CD4-positive, alpha-beta T cell treated with Interleukin-6 at 100 ng/mL for 8 hours (primary cell): ENCODE measurements around the gene SNAI3.
"Not testable (repeated sequence)": the region's sequence is repeated elsewhere in the genome, so short reads cannot be mapped to it uniquely, and the experiment has no call there.

Experiments
- DNase-seq: peaks from one replicate; pipeline ENCODE4 v3.0.0-alpha.2; 2020; ENCODE audit warnings: mixed read lengths, low spot score

The SNAI3 gene

DNA sequence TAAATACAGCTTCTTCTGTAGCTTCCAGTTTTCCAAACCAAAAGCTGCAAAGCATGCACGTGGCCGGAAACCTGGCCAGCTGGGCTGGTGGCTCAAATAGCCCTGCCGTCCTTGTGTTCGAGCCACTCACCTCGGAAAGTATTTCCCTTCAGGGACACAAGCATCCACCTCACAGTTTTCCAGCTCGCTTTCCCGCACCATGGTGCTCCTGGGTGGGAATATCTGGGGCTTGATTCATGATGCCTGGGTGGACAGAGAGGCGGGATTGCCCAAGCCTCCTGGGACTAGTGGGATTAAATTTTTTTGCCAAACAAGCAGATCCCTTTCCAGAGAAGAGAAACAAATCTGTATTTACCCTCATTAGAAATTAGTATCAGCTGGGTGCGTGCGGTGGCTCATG is 16.3 kb downstream of the SNAI3 start:
- DNase-seq: no peak

DNA sequence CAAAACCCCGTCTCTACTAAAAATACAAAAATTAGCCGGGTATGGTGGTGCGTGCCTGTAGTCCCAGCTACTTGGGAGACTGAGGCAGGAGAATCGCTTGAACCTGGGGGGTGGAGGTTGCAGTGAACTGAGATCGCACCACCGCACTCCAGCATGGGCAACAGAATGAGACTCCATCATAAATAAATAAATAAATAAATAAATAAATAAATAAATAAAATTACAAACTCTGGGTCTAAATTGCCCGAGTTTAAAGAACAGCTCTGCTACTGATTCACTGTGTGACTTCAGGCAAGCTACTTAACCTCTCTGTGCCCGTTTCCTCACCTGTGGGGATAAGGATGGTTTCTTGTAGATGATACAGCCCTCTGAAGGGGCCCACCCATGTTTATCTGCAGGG is 16.8 kb downstream of the SNAI3 start:
- DNase-seq: not testable (repeated sequence)

DNA sequence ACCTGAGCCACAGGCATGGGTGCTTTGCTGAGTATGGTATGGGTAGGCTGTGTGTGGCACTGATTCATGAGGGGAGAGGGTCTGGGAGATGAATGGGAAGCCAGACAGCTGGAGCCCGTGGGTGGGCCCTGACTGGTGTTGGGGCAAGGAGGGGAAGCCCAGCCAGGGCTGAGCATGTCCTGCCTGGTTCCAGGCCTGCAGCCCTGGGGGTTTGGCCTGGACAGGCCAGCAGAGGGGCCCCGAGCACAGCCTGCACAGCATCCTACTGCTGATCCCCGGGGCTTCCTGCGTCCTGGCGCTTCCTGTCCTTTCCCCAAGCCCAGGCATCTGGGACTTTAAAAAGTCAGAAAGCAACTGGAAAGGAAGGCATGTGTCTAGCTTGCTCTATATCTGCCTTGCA is 18.8 kb downstream of the SNAI3 start:
- DNase-seq: no peak

DNA sequence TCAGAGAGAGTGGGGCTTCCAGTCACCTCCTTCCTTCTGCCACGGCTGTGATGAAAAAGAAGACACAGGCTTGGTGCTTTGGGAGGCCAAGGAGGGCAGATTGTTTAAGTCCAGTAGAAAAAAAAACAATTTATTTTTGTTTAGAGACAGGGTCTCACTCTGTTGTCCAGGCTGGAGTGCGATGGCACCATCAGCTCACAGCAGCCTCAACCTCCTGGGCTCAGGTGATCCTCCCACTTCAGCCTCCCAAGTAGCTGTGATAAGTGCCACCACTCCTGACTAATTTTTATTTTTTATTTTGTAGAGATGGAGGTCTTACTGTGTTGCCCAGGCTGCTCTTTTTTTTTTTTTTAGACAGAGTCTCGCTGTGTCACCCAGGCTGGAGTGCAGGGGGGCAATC is 20.7 kb downstream of the SNAI3 start:
- DNase-seq: no peak

DNA sequence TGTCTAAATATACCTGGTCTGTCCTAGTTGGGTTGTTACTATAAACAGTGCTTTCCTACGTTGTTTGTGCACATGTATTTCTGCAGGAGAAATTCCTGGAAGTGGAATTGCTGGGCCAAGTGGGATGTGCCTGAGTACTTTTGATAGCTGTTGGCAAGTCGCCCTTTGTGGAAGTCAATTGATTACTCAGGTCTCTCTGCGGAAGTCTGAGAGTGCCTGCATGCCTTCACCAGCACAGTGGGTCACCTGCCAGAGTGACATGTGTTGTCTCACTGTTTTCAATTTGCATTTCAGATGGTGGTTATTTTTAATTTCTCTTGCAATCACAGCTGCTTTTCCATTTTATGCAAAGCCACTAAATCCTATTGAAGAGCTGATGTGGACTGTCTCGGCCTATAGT is 21.2 kb downstream of the SNAI3 start:
- DNase-seq: no peak

DNA sequence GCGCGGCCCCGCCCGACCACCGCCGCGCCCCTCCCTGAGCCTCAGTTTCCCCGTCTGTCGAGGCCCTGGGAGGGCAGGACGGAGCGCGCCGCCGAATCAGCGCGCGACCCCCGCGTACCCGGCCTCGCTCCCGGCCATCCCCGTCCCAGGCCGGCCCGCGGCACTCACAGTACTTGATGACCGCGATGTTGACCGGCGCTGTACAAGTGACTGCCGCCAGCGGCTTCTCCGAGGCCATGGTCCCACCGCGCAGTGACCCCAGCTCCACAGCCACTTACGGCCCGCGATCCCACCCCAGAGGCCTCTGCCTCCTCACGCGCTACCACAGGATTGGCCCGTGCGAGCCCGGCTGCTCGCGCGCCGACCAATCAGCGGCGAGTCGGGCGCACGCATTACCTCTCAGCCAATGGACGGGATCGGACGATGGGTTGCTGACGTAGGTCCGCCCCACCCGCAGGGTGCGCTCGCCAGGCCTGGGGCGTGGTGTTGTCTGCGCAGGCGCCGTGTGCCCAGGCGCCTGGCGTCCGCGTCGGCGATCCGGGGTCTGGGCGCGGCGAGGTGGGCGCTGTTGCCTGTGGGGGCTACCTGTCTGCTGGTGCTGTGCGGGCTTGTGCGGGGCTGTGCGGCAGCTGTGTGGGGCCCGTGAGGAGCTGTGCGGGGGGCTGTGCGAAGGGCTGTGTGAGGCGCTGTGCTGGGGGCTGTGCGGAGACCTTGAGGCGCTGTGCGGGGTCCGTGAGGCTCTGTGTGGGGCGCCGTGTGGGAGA is 23.3 kb downstream of the SNAI3 start, which contains the start of gene MVD:
Gene MVD (minus strand): TSS at position 249 of the 764 bp plus-strand sequence. CDS start 11 bp downstream, at position 238.
- DNase-seq: peak; percentile 96

DNA sequence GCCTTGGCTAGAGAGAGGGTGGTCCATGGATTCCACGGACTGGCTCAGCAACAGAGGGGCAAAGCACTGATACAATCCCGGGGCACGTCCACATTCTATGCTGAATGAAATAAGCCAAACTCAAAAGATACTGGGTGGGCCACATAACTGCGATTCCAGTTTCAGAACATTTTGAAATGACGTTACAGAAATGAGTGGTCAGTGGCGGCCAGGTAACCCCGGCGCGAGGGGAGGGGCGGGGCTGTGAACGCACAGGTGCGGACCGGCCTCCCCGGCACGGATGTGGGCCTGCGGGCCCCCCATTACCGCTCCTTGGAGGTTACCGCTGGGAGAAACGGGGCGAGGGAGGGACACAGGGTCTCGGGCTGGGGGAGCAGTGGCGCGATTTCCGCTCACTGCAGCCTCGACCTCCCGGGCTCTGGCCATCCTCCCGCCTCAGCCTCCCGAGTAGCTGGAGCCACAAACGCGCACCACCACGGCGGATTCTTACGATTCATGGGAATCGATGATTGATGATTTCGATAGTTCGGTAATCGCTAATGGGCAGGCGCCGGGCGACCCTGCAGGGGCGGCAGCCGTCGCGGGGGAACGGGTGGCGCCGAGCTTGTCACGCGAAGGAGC is 24.0 kb downstream of the SNAI3 start:
- no peak for DNase-seq

DNA sequence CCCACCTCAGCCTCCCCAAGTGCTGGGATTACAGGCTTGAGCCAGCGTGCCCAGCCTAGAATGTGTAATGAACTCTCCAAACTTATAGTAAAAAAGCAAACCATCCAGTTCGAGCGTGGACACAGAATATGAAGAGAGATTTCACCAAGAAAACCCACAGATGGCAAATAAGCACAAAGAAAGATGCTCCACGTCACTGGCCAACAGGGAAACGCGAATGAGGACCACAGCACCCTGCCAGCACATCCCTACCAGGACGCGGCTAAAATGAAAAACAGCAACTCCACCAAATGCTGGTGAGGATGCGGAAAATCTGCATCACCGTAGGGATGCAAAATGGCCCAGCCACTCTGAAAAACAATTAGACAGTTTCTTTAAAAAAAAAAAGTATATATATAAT is 24.8 kb downstream of the SNAI3 start:
- DNase-seq: no peak

DNA sequence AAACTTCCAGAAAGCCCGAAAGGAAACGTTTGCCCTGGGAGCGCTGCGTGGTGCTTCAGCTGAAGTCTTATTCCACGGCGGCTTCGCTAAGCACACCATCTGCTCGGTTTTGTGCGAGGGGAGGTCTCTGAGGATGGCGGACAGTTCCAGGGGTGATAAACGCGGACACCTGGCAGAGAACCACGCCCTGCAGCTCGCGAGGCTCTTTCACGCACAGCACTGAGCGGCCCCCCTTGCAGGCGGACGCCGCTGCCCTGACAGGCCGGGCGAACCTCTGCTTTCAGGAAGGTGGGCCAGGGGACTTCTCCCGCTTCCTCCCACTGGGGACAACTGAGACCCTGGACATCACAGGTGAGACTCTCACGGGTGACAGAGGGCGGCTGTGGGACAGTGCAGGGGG is 27.1 kb downstream of the SNAI3 start:
- DNase-seq: no peak

DNA sequence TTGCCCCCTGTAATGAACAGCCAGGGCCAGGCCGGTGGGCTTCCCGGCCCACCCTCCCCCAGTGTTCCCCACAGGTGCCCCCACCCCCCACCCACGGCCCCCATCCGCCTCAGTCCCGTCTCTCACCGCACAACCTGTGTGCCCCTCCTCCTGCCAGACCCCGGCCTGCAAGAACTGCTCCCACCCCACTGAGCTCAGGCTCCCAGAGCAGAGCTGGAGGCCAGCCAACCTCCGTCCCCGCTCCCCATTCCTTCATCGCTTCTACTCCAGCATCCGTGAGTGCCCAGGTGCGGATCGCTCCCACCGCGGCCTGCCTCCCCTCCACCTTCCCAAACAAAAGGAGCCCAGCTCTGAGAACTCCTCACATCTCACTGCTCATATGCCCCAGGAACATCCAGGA is 27.6 kb downstream of the SNAI3 start:
- no peak for DNase-seq

DNA sequence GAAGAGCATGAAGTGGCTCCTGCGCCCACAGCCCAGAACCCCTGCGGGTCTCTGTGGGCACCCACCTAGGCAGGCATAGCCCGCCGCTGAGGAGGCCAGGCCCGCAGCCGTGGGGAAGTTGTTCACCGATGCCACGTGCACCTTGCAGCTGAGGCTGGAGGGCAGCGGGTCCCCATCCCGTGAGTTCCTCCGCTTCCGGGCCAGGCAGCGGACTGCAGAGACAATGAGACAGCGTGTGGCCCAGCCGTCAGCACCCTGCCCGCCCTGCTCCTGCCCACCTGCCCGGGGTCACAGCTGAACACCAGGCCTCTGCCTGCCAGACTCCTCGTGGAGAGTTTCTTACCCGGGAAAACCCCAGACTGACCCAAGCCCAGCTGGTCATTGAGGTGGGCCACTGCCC is 28.9 kb downstream of the SNAI3 start:
- no peak for DNase-seq

DNA sequence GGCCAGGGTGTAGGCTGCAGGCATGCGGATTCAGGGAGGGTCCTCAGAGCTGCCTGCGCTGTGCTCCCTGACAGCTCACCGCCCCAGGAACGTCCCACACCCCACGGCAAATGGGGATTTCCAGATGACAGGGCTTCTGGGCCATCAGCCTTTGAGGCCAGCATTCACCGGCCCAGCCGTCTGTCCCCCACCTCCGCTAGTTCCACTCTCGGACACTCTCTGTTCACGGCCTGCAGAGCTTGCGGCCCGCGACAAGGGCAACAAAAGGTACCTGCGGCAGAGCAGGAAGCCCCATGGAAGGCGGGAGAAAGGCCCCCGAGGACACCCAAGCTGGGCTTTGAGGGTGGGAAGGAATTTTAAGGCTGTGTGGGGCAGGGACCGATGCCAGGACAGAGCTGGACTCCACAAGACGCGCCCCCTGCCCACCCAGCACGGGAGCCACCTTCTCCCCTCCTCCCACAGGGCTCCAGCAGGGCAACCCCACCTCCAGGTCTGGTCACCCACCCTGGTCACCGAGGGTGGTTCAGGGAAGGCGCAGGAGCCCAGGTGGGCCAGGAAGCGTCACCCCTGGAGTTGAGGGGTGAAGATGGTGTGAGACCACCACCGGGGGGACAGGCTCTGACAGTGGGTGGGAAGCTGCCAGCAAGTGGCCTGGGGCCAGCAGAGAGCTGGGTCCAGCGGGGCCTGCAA is 29.9 kb downstream of the SNAI3 start:
- DNase-seq: no peak

DNA sequence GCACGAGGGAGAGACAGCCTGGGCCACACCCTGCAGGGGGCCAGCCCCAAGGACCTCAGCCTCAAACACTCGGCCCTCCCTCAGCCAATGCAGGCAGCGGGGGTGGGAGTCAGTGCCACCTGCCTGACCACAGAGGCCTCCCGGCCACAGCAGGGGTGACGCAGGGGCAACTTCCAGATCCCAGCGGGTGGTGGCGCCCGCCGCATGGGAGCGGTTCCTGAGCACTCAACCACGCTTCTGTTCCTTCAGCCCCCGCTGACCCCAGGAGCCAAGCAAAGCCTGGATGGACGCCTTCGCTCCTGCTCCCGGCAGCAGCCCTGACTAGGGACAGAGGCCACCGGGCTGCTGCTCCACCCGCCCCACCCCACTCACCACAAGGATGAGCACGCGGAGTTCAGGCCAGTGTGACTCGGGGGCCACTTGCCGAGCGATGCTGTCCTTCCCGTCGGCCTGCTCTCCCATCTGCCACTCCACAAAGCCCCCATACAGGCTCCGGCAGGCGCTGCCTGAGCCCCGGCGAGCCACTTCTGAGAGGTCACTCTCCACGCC is 30.5 kb downstream of the SNAI3 start:
- no peak for DNase-seq

DNA sequence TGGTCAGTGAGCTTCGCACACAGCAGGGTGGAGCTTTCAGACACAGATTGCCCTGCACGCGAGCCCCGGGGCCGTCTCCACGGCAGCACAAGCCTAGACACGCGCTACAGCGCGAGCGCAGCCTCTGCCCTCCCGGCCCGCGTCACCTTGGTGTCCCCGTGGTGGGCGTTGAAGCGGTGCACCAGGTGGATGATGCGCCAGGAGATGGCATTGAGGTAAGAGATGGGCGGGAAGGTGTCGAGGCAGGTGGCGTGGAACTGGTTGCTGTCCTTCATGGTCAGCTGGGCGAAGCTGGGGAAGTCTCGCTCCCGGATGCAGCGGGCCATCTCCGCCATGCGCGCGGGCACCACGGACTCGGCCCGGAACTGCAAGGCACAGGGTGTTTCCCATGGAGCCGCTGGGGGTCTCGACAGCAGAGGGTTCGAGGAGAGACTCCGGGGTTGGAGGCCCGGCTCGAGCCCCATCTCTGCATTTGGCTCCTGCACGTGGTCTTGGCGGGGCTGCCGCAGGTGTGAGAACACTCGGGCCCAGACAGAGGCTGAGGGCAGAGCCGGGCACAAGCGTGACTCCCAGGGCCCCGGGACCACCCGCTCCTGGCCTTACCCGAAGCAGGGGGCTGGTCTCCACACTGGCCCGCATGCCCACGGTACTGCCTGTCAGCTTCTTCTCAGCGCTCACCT is 31.1 kb downstream of the SNAI3 start:
- no peak for DNase-seq

DNA sequence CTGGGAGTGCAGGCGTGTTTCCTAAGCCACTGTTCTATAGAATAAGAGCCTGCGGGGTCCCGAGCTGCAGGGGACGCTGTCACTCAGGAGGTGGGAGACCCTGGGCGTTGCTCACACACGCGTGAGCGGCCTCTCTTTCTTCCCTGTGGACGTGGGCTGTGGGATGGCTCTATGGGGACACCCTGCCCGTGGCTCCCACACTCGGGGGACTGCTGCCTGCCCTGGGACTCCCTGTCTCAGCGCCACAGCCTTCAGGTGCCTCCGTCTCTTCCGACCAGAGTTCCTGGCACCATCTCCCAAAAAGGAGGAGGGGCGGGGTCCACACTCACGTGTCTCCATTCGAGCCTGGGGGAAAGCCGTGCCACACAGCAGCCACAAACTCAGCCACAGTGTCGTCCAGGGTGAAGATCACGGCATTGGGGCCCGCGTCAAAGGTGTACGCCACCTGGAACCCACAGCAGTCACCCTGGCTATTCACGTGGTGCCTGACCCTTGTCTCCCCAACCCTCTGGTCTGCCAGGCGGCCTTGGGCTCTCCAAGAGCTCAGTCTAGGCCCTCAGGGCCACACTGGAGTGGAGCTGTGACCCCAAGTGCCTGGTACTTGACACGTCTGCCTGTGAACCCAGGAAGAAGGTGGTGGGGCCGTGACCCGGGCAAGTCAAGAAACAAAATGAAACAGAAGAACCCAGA is 31.8 kb downstream of the SNAI3 start:
- no peak for DNase-seq

DNA sequence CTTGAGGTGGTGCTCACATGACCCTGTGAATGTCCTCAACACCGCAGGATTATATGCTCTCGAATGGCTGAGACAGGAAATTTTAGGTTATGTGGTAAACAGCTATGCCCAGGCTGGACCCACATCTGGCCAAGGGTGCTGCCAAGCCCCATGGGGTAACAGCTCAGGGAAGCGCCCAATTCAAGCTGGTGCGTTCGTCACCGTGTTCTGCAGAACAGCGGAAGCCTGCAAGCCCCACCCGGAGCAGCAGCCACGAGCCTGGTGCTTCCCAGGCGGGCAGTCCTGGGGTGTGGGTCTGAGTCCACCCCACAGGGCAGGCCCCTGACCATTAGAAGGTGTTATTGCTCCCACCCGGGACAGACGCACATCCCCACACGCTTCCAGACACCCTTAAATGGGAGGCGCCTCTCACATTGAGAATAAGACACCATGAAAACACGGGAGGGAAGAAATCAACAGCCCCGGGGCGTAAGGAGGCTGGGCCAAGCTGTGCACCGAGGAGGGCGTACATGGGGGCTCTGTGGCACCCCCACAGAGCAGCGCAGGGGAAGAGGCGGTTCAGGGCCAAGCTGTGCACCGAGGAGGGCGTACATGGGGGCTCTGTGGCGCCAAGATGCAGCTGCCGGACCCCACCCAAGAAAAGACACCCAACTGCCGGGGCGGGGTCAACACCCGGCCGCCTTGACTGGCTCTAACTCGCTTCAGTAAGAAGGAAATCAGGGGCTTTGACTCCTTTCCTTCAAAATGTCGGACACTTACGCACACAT is 32.5 kb downstream of the SNAI3 start:
- DNase-seq: no peak

DNA sequence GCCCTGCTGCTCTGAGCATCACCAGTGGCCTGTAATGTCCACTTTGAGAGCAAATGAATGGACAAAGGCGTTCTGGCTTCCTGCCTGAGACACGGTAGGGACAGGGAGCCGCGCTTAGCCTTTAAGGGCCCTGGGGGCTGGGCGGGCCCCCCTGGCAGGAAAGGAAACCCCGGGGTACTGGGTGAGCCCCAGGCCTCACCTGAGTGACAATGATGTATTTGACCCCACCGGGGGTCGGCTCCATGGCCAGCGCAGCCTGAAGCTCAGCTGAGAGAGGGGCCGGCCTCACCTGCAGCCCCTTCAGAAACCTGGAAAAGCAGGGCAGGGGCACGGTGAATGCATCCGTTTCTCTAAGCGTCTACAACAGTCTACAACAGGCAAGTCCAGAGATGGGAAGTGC is 33.2 kb downstream of the SNAI3 start:
- no peak for DNase-seq

DNA sequence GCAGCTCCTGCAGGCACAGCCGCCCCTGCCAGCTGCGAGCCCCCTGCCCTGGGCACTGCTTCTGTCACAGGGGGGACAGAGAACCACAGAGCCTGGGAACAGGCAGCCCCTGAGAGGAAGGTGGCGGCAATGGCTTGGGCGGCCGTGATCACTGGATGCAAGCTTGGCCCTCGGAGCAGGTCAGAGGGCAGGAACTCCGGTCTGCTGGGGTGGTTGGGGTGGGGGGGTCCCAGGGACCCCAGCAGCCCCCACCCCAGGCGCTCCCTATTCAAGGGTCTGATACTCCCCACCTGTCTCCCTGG is 33.6 kb downstream of the SNAI3 start:
- no peak for DNase-seq

DNA sequence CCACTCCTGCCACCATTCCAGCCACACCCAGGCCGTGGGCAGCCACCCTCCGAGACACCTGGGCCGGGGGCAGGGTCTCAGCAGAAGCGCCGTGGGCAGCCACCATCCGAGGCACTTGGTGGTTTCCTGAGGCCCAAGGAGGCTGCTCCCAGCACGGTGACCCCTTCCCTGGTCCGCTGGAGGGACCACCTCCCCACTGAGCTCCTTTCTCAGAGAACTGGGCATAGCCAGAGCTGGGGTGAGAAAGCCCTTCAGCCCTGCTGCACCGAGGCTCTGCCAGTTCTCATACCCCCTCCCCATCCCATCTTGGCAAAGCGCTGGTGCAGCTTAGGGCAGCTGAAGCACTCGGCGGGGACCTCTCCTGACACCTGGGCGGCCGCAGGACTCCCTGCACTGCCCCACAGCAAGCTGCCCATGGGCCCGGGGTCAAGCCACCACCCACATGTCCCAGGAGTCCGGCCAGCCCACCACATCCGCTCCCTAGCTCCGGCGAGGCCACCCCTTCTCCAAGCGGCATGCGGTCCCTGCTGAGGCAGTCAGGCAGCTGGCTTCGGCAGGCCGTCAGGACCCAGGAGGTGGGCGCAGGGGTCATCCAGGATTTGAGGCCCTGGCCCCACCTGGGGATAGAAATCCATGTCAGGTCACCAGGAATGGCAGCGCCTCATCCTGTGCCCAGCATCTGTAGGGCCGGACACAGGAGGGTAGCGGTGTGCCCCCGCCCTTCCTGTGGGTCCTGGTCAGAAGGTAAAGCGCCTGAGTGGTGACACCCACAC is 34.1 kb downstream of the SNAI3 start:
- no peak for DNase-seq

DNA sequence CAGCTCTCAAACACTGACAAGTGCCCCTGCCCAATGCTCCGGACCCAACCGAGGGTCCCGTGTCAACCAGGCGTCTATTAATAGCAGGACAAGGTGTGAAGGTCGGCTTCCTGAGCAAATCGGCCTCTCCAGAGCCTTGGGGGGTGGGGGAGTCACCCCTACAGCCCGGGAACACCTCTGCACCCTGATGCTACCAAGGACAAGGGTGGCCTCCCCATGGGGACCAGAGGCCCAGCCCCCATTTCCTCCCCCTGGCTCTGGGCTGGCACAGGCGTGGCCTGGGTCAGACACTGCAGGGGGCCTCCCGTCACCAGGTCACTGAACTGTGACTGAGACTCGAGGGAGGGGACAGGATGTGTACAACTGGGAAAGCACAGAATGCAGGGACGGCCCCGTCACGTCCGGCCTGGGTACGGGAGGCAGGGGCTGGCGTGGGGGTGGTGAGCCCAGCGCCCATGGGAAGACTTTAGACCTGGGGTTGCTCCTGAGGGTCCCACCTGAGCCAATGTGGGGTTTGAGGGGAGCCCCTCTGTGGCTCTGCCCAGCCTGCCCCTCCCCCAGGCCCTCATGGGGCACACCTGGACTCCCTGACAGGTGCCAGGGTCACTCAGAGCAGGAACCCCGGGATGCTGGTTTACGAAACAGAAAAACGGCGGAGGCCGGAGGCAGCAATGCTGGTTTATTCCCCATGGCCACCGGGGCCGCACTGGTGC is 34.9 kb downstream of the SNAI3 start:
- peak; percentile 81 for DNase-seq
